ENCODE results near the gene FAM185A.
"Not testable (repeated sequence)": the region's sequence is repeated elsewhere in the genome, so short reads cannot be mapped to it uniquely, and the experiment has no call there.

FAM185A gene

DNA sequence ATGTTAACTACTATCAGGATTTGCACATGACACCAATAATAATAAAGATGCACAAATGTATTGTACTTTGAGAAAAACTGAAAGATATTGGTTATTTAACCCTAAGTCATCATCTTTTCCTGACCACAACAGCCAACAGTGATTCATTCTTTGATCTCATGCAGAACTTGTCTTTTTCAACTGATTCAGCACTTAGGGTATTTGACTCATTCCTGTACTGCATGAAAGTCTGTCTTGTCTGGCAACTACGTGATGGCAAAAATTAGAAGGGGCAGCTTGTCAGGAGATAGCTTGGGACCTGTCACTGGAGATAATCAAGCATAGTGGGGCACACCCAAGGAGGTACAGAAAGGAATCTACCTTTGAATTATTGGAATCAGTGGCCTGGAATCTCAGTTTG, 86.2 kb downstream of the FAM185A start:
- no peak overlapping the region for H3K4me3 ChIP-seq (ENCODE audit: low read depth, low read length)
- no peak for DNase-seq (ENCODE audit: low read depth)
- TF ChIP-seq, protein P1, sequence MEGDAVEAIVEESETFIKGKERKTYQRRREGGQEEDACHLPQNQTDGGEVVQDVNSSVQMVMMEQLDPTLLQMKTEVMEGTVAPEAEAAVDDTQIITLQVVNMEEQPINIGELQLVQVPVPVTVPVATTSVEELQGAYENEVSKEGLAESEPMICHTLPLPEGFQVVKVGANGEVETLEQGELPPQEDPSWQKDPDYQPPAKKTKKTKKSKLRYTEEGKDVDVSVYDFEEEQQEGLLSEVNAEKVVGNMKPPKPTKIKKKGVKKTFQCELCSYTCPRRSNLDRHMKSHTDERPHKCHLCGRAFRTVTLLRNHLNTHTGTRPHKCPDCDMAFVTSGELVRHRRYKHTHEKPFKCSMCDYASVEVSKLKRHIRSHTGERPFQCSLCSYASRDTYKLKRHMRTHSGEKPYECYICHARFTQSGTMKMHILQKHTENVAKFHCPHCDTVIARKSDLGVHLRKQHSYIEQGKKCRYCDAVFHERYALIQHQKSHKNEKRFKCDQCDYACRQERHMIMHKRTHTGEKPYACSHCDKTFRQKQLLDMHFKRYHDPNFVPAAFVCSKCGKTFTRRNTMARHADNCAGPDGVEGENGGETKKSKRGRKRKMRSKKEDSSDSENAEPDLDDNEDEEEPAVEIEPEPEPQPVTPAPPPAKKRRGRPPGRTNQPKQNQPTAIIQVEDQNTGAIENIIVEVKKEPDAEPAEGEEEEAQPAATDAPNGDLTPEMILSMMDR (IDR thresholded peaks at IDR 0.05; ENCODE audit: control insufficient read depth, extremely low read depth, insufficient read depth): no peak

DNA sequence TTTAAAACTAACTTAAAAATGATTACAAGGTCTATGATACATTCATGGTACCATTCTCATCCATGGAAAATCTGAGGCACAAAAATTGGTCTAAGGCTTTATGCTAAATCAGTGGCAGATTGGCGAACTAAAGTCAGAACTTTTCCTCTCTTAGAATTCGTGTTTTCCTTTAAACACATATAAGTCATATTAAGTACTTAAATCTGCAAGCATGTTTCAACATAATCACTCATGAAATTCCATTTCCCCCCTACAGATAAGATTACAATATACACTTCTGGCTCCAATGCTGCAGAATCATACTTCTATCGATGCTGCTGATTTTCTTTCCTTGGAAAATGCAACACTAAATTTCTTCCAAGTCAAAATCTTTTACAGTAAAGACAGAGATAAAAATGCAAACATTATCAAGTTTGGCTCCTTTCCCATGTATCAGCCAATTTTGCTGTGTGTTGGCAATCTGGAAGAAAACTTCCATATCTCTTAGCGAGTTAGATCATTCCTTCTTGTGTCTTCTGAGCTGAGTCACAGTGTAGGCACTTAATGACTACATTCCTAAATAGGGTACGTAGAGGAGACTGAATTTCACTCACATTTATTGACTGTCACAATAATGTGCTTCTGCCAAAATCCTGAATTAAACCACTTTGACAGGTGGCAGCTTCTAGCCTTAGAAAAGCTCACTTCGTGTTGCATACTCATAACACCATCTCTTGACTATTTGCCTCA, 87.6 kb downstream of the FAM185A start:
- TF ChIP-seq, protein P1 (IDR thresholded peaks at IDR 0.05; ENCODE audit: control insufficient read depth, extremely low read depth, insufficient read depth): no peak
- DNase-seq (ENCODE audit: low read depth): no peak
- no peak overlapping the region for H3K4me3 ChIP-seq (ENCODE audit: low read depth, low read length)

DNA sequence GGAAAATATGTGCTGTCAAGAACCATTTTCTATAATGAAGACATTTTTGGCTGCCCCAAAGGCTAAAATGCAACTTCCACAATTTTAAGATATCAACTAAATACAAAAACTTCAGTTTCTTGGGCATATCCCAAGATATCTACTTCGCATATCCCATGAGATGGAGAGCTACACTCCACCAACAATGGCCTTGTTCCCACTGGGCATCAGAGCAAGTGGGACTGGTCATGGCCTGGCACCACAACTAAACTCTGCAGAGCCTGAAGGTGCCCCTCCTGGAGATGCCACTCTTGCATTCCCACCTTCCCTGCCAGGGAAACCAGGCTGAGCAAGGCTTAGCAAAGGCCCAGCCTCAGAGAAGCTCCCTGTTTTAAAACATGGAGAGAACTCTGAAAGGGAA, 88.2 kb downstream of the FAM185A start:
- no peak for DNase-seq (ENCODE audit: low read depth)
- TF ChIP-seq, protein P1 (IDR thresholded peaks at IDR 0.05; ENCODE audit: control insufficient read depth, extremely low read depth, insufficient read depth): no peak
- no peak overlapping the region for H3K4me3 ChIP-seq (ENCODE audit: low read depth, low read length)

DNA sequence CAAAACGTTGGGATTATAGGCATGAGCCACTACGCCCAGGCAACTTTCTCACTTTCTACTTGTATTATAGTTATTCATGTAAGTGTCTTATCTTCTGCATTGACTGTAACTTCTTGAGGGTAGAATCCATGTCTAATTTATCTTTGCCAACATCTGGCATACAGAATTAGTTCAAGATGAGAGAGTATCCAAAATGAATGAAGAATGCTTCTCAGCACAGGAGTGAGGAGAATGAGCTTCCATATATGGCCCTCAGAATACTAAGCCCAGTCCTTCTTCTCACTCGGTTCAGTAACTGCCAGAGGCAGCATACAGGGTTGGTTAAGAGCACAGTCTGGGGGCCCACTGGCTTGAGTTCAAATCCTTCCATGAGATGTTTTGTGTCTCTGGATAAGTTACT, 89.0 kb downstream of the FAM185A start:
- TF ChIP-seq, protein P1 (IDR thresholded peaks at IDR 0.05; ENCODE audit: control insufficient read depth, extremely low read depth, insufficient read depth): no peak
- no peak for DNase-seq (ENCODE audit: low read depth)
- no peak overlapping the region for H3K4me3 ChIP-seq (ENCODE audit: low read depth, low read length)

DNA sequence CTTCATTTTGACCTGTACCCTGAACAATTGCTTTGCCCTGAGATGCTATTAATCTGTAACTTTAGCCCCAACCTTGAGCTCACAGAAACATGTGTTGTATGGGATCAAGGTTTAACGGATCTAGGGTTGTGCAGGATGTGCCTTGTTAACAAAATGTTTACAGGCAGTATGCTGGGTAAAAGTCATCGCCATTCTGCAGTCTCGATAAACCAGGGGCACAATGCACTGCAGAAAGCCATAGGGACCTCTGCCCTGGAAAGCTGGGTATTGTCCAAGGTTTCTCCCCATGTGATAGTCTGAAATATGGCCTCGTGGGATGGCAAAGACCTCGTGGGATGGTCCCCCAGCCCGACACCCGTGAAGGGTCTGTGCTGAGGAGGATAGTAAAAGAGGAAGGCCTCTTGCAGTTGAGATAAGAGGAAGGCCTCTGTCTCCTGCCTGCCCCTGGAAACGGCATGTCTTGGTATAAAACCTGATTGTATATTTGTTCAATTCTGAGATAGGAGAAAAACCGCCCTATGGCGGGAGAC, 89.8 kb downstream of the FAM185A start:
- not testable (repeated sequence) for DNase-seq (ENCODE audit: low read depth); H3K4me3 ChIP-seq (ENCODE audit: low read depth, low read length)

DNA sequence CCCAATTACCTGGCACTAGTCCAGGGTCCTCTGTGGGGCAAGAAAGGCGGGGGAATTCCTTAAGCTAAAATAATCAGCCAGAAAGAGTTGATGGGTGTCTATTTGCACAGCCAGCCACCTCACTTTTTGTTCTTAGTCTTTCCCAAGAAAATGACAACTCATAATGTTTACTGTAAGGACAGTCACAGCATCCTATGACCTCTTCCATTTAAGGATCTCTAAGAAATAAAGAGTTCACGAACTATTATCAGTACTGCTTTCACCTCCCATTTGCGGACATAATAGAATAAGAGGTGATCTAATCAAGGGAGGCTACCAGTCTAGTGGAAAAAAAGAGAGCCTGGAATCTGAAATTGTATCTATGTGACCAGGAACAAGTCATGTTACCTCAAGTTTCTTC, 91.6 kb downstream of the FAM185A start:
- H3K4me3 ChIP-seq (ENCODE audit: low read depth, low read length): no peak overlapping the region
- DNase-seq (ENCODE audit: low read depth): no peak

DNA sequence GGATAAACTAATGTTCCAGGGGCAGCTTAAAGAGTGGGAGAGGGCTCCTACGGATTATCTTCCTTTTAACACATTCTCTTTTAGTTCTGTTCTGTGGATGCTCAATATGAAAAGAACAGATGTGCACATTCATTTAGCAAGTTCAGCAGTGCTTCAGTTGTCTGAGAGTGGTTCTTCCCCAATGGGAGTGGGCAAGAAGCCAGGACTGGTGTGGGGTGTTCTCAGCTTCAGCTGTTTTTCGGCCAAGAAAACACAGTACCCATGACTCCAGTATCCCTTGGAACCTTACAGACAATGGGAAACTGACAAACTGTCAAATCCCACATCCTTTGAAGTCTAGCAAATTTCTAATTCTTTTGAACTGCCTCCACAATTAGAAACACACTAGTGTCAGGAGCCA, 92.5 kb downstream of the FAM185A start:
- TF ChIP-seq, protein P1 (IDR thresholded peaks at IDR 0.05; ENCODE audit: control insufficient read depth, extremely low read depth, insufficient read depth): no peak
- no peak for DNase-seq (ENCODE audit: low read depth)
- H3K4me3 ChIP-seq (ENCODE audit: low read depth, low read length): no peak overlapping the region

More for the DNA sequence above, 91.6 kb downstream of the FAM185A start:
- TF ChIP-seq, protein P1 (IDR thresholded peaks at IDR 0.05; ENCODE audit: control insufficient read depth, extremely low read depth, insufficient read depth): no peak

Data from LNCaP clone FGC (cell line).